Measurements from ENCODE around the gene AGPAT3.

GRCh38 chr21:43979654-43980053 lies 114.6 kb downstream of the AGPAT3 start:
- TF ChIP-seq, protein P1, sequence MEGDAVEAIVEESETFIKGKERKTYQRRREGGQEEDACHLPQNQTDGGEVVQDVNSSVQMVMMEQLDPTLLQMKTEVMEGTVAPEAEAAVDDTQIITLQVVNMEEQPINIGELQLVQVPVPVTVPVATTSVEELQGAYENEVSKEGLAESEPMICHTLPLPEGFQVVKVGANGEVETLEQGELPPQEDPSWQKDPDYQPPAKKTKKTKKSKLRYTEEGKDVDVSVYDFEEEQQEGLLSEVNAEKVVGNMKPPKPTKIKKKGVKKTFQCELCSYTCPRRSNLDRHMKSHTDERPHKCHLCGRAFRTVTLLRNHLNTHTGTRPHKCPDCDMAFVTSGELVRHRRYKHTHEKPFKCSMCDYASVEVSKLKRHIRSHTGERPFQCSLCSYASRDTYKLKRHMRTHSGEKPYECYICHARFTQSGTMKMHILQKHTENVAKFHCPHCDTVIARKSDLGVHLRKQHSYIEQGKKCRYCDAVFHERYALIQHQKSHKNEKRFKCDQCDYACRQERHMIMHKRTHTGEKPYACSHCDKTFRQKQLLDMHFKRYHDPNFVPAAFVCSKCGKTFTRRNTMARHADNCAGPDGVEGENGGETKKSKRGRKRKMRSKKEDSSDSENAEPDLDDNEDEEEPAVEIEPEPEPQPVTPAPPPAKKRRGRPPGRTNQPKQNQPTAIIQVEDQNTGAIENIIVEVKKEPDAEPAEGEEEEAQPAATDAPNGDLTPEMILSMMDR (IDR thresholded peaks at IDR 0.05; ENCODE audit: poor library complexity), result no peak
- TF ChIP-seq EZH2 (IDR thresholded peaks at IDR 0.05; ENCODE audit: borderline replicate concordance), result no peak

Data from hepatocyte (in vitro differentiated cells).